GM18517 (cell line): ENCODE results near the gene ANKRD55.
"Not testable (repeated sequence)": the region's sequence is repeated elsewhere in the genome, so short reads cannot be mapped to it uniquely, and the experiment has no call there.

Experiments
- ATAC-seq: cut with Tn5 transposase; IDR thresholded peaks from one replicate; pipeline ENCODE4 v1.9.1; 2021; ENCODE audit warnings: mild to moderate bottlenecking, moderate library complexity; ENCODE audit not compliant: unreplicated experiment

ANKRD55 gene

DNA sequence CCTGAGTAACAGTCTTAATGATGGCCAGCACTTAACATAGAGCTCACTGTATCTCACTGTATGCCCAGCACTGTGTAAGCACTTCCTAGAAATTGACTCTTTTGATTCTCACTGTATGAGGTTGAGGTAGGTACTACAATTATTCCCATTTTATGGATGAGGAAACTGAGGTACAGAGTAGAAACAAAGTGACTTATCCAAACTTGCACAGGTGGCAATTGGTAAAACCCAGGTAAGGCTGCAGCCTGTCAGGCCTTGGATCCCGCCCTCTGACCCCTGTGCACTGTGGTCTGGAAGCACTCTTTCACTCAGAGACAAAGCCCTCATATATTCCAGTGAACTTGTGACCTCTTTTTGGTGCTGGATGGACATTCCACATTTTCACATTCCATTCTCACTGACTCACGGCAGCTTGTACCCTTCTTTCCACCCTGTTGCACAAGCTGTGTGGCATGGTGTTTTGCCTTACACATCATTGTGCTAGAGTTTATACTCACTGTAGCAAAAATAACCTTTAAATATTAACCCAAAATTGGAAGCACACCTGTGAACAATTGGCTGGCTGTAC is 21.7 kb downstream of the ANKRD55 start:
- no peak for ATAC-seq

DNA sequence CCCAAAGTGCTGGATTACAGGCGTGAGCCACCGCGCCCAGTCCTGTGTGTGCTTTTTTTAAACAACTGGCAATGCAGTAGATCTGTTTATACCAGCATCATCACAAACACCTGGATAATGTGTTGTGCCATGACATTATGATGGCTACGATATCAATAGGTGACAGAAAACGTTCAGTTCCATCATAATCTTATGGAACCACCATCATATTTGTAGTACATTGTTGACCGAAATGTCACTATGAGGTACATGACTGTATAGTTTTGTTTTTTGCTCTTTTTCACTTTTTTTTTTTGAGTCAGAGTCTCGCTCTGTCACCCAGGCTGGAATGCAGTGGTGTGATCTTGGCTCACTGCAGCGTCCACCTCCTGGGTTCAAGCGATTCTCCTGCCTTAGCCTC is 24.4 kb downstream of the ANKRD55 start:
- ATAC-seq, result no peak

DNA sequence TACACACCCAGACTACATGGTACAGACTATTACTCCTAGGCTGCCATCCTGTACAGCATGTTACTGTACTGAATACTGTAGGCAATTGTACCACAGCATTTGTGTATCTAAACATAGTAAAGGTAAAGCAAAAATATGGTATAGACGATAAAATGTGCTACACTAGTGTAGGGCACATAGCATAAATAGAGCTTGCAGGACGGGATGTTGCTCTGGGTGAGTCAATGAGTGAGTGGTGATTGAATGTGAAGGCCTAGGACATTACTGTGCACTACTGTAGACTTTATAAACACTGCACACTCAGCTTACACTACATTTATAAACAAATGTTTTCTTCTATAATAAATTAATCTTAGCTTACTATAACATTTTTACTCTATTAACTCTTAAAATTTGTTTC is 25.6 kb downstream of the ANKRD55 start:
- no peak for ATAC-seq

DNA sequence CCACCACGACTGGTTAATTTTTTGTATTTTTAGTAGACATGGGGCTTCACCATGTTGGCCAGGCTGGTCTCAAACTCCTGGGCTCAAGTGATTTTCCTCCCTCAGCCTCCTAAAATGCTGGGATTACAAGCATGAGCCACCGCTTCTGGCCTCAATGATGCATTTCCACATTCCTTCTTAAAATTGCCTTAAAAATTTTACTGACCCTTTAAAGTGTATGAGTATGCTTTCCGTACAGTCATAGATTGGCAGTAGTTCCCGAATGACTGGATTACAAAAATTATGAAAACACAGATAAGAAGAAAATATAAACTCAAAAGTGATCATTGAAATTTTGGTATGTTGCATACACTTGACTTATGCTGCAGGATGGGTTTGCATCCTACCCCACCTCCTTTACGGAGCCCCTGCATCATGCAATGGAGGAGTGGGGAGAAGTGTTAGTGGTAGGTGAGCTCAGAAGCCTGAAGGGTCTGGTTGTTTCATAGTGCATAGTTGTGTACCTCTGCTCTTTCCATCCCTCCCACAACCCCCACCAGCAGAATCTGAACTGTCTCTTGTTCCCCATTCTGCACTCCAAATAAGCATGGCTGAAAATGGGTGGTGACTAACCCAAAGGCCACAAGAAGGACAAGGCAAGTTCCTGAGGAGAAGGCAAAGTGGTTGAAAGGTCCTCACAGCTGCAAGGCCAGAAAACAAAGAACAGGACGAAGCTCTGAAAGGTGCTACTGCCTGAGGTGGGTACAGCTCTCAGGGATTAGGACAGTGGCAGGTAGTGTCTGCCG is 26.8 kb downstream of the ANKRD55 start:
- ATAC-seq, result no peak

DNA sequence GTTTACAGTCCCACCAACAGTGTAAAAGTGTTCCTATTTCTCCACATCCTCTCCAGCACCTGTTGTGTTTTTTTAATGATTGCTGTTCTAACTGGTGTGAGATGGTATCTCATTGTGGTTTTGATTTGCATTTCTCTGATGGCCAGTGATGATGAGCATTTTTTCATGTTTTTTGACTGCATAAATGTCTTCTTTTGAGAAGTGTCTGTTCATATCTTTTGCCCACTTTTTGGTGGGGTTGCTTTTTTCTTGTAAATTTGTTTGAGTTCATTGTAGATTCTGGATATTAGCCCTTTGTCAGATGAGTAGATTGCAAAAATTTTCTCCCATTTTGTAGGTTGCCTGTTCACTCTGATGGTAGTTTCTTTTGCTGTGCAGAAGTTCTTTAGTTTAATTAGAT is 29.2 kb downstream of the ANKRD55 start:
- ATAC-seq, result not testable (repeated sequence)

DNA sequence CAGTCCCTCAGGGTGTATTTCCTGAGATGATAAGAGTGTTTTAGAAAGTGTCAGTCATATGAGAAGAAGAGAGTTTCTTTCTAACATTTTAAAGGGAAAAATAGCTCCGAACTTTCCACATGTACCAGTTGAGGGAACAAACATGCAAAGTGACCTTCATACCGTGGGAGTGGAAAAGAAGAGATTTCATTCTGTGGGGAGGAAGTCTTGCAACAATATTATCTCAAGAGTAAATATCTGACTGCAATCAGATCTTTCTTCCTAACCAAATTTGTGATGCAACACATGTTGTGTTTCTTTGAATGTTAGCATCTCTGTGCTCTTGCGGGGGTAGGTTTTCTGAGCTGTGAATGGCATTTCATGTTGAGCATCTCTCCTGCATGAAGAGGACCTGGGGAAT is 30.6 kb downstream of the ANKRD55 start:
- ATAC-seq, result no peak

DNA sequence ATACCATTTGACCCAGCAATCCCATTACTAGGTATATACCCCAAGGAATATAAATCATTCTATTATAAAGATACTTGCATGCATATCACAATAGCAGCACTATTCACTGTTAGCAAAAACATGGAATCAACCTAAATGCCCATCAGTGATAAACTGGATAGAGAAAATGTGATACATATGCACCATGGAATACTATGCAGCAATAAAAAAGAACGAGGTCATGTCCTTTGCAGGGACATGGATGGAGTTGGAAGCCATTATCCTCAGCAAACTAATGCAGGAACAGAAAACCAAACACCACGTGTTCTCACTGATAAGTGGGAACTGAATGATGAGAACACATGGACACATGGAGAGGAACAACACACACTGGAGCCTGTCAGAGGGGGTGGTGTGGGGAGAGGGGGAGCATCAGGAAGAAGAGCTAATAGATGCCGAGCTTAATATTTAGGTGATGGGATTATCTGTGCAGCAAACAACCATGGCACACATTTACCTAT is 31.3 kb downstream of the ANKRD55 start:
- ATAC-seq, result not testable (repeated sequence)

DNA sequence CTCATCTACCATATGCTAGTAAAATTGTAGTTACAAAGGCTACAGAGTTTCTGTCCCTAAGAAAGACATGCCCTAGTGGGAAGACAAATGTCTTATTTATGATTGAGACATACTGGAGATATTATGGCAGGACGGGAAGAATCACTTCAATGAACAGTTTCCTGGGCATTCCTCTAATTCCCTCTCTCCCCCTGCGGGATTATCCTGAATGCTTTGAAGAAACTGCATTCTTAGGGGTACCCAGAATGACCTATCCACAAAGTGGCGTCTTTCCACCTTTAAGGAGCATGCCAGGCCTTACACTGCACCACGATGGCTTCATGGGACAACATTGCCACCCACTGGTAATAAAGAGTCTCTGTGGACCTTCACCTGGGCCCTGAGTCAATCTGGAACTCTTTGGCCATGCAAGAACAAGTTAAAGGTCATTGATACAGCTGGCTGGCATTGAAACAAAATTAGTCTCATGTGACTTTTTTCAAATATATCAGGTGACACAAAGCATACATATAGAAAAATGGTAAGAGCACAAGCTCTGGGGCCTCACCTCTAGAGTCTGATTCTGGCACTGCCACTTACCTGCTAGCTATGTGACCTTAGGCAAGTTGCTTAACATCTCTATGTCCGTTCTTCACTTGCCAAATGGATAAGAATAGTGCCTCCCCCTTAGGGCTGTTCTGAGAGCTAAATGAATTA is 32.0 kb downstream of the ANKRD55 start:
- peak; percentile 95 for ATAC-seq

DNA sequence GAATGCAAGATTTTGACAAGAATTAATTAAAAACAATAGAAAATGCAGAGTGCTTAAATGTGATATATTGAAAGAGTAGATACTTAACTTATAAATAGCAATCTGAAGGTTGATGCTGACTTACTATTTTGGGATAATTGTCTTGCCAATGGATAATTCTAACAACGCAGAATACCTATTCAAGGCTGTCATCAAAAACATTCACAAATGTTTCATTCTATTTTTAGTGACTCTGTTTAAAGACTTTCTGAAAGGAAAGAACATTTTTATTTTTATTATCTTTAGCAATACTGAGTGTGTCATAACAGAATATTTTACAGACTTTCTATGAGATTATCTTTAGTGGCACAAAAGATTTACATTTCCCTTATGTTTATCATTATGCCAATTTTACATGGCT is 38.1 kb downstream of the ANKRD55 start:
- ATAC-seq, result no peak

DNA sequence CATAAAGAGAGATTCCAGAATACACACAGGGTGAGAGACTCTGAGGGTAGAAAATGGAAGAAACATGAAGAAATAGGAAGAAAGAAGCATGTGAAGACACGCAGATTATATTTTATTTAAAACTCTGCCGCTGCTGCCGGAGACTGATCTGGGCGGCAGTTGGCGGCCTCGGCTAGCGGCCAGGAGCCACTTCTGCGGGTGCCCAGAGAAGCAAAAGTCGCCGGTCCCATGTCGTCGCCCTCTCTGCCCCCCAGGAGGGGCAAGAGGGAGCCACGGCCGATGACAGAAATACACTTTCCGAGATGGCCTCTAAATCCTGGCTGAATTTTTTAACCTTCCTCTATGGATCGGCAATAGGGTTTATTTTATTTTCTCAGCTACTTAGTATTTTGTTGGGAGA is 40.9 kb downstream of the ANKRD55 start:
- no peak for ATAC-seq

DNA sequence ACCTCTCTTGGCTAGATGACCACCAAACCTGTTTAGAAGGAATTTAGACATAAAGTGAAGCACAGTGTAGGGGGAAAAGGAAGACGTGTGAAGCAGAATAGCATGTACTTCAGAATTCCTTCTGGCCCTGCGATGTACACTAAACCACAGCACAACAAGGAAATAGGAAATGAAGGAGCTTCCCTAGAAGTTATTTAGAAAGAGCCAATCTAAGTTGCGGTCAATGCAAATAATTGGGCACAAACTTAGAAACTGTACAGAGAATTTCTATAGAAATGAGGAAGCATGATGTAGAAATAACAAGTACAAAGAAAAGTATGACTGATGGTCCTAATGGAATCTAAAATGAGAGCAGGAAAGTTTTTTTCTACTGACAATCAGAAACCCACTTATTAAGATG is 41.5 kb downstream of the ANKRD55 start:
- ATAC-seq, result no peak

DNA sequence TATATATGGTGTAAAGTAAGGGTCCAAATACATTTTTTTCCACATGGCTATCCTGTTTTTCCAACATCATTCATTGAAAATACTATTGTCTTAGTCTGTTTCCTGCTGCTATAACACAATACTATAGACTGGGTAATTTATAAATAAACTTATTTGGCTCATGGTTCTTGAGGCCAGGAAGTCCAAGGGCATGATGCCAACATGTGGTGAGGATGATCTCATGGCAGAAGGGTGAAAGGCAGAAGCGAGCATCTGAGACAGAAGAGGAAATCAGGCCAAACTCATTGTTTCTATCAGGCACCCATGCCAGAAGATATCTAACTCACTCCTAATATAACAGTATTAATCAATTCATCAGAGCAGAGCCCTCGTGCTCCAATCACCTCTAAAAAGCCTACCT is 42.6 kb downstream of the ANKRD55 start:
- no peak for ATAC-seq

DNA sequence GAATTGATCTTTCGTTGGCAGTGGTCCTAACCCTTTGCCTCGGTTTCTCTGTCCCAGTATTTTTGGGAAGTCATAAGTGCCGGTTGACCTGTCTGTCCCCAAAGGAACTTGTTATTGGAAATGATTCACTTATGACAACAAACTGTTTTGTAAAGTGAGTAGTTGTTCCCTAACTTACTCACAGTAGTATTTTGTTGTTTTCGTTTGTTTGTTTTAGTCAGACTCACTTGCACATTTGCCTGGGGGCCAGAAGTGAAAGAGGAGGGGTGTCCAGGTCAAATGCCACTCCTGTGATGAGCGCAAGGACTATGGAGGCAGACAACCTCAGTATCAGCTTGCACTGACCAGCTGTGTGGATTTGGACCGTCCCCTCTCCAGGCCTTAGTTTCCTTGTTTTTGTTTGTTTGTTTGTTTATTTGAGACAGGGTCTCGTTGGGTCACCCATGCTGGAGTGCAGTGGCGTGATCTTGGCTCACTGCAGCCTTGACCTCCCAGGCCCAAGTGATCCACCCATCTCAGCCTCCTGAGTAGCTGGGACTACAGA is 47.3 kb downstream of the ANKRD55 start:
- ATAC-seq, result no peak

DNA sequence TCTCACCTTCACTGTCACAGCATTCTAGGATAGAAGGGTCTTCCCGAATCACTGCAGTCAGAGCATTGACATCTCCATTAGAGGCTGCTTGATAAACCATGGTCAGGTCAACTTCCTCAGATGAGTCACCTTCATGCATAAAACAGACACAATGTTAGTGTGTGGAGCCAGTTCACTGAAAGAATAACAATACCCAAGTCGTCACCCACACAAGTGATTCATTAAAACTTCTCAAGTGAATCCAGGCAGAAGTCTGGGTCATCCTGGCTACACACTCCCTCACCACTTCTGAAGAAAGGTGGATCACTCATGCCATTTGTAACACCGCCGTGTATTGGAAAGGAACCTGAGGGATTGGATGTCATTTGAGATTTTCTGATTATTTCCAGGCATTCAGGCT is 49.6 kb downstream of the ANKRD55 start:
- no peak for ATAC-seq

DNA sequence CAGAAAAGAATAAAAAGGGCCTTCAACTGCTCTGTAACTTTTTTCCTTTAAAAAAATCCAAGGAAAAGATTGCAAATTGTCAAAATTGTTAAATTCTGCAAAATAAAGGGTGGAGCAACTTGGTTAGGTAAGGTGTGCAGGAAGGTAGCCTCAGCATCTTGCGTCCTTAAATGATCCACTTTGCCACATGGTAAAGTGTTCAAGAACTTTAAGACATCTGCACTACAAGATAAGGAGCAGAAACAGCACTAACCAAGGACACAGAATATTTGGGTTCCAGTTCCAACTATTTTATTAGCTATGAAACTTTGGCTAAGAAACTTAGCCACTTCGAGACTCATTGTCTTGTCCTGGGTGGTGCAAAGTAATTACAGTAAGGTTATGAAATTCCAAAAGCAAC is 53.7 kb downstream of the ANKRD55 start:
- ATAC-seq, result no peak

DNA sequence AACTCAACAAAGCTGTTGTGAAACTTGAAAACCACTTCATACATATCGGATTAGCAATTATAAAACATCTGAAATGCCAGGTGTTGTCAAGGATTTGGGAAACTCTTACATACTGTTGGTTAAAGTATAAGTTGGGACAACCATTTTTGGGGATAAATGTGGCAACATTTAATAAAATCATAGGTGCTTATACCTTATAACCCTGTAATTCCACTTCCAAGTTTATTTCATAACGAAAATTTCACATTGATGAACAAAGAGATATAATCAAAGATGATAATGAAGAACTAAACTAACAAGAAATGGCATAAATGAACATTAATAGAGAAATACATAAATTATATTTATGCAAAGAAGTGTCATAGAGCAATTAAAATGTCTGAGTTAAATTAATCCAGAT is 54.3 kb downstream of the ANKRD55 start:
- ATAC-seq, result no peak

DNA sequence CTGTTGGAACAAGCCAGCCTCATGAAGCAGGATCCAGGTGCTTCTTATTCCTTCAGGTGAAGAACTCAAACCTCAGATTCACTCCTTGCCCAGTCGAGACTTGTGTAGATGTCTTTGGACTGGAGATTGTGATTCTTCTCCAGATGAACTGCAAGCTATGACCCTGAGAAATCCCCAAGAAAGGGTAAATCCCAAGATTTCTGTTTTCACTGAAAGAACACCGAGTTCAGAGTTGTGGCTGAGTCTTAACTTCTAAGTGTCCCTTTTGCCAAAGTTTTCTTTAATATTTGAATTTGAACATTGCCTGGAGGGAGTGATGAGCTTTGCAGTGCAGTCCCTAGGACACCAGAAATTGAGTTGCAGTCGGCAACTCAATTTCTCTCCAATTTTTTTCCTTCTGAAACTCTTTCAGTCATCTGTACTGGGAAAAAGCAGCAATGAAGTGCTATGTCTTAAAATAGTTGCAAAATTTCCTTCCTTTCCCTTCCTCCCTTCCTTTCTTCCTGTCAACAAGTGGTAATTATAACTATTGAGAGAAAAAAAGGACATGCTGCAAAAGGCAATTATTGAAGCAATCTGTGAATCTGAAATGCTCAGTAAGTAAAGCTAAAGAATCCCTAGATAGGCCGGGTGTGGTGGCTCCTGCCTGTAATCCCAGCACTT is 56.1 kb downstream of the ANKRD55 start:
- ATAC-seq, result no peak

DNA sequence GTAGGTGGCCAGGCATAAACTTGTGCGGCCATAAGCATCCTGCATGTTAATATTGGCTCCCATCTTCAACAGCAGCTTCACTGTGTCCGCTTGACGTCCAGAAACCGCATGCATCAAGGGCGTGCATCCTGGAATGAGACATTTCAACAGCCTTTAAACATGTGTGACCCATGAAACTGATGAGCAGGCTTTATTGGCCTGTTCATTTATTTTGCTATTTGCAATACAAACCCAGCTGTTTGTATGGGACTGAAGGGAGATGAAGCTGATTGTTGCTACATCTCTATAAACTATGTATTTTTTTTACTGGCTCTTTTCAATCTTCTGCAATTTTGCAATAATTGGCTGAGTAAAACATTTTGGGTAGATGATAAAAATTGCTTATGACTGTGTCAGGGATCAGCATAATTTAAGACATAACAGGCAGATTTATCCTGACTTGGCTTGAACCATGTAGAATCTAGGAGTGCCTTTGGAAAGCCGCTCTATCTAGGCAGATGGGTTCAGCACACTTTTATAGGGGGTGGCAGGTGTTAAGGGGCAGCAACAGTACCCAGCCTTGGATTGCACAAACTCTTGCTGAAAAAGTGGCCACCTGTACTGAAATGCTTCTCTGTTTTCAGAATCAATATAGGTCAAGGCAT is 56.9 kb downstream of the ANKRD55 start:
- no peak for ATAC-seq

DNA sequence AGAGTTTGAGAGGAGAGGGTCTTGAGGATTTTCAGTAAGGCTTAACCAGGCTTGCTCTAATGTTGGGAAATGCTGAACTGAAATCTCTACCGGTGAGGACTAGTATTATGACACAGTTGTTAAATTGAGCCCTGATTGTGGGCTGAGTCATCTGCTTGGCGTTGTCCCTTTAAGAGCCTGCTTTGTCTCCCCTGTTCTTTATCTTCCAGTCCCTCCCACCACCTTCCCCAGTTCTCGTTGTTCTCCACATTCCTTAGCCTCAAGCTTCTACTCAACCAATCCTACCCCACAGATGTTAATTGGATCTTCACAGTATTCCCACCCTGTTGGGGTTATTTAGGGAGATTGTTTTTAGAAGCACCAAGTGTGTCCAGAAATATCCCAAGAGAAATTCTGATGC is 57.6 kb downstream of the ANKRD55 start:
- ATAC-seq, result no peak

DNA sequence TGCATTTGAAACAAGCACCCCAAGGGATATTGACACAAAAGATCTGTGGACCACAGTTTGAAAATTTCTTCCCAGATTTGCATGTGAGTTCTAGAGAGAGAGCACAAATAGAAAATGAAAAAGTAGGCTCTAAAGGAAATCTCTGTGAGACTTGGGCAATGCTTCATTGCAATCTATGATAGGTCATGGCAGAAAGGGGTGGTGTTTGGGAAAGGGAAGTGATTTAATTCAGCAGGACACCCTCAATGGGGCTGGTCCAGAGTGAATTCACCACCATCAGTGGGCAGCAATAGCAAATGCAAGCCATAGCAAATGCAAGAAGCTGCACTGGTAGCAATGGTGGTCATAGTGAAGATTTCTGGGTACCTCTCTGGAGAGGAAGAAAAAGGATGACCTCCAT is 58.1 kb downstream of the ANKRD55 start:
- no peak for ATAC-seq

DNA sequence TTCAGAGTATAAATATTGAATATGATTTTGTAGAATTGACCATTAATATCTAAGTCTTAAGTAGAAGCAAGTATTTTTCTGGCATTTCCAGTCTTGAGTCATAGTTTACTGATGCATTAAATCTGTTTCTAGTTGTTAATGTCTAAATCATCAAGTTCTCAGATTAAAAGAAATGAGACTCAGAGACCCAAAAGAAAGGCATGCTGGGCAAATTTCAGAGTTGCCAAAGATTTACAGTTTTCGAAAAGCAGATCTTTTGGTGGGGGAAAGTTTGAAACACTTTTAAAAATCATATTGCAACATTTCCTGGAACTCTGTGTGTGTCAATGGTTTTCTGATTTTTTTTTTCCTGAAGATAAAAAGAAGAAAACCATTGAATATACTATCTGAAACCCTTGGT is 60.9 kb downstream of the ANKRD55 start:
- no peak for ATAC-seq
